ENCODE results near the gene DLGAP3.
A peak's percentile ranks its signal among the peaks of the same experiment; 100 is the strongest.

DNA sequence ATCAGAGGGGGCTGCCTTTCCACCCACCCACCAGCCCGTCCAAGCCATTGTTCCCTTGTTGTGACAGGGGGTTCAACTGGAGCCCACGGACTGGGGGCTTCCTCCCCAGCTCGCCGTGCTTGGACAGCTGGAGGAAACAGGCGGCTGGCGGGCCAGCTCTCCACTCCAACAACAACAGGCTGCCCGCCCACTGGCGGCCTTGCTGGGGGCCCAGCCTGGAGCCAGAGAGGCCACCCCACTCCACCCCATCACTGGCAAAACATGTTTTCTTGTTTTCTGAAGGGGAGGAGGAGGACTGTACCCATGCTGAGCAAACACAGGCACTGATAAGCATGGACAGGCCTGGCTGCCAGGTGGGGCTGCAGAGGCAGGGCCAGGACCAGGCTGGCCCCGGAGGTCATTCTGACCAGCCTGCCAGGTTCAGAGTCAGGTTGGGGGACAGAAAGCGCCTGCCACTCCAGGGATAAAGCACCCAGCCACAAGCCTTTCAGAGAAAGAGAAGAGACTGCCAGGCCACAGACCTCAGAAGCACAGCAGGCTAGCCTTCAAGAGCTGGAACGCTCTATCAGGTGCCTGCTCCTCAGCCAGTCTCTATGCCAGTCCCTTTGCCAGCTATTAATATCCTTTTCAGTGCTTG, 103.9 kb downstream of the DLGAP3 start:
- TF ChIP-seq, protein P1, sequence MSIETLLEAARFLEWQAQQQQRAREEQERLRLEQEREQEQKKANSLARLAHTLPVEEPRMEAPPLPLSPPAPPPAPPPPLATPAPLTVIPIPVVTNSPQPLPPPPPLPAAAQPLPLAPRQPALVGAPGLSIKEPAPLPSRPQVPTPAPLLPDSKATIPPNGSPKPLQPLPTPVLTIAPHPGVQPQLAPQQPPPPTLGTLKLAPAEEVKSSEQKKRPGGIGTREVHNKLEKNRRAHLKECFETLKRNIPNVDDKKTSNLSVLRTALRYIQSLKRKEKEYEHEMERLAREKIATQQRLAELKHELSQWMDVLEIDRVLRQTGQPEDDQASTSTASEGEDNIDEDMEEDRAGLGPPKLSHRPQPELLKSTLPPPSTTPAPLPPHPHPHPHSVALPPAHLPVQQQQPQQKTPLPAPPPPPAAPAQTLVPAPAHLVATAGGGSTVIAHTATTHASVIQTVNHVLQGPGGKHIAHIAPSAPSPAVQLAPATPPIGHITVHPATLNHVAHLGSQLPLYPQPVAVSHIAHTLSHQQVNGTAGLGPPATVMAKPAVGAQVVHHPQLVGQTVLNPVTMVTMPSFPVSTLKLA (IDR thresholded peaks at IDR 0.05), result no peak
- TF ChIP-seq ARID2 (CRISPR knock-in tag; IDR thresholded peaks at IDR 0.05; ENCODE audit: borderline replicate concordance), result no peak
- TF ChIP-seq PHF8 (CRISPR knock-in tag; IDR thresholded peaks at IDR 0.05), result no peak
- TF ChIP-seq AGO1 (IDR thresholded peaks at IDR 0.05; ENCODE audit: low read depth, low read length, poor library complexity, severe bottlenecking), result no peak
- TF ChIP-seq POLR2A (IDR thresholded peaks at IDR 0.05; ENCODE audit: insufficient read depth in 1 of 2, low read depth in 2 of 2, low read length in 2 of 2), result no peak
- TF ChIP-seq MXD4 (CRISPR knock-in tag; IDR thresholded peaks at IDR 0.05), result peak; percentile 51; the same call in 1 of the 2 replicates
- TF ChIP-seq SMC3 (IDR thresholded peaks at IDR 0.05; ENCODE audit: low read length), result no peak
- no peak for TF ChIP-seq RAD51 (IDR thresholded peaks at IDR 0.05; ENCODE audit: borderline replicate concordance)
- TF ChIP-seq MYNN (CRISPR knock-in tag; IDR thresholded peaks at IDR 0.05; ENCODE audit: low read depth), result no peak
- TF ChIP-seq POLR2AphosphoS5 (IDR thresholded peaks at IDR 0.05; ENCODE audit: low read depth, low read length), result no peak

All from HepG2 (cell line).